Liver (tissue), 3 donors: Measurements from ENCODE around the gene PGAM5.

ENCODE experiments used
- ATF3 ChIP-seq: IDR thresholded peaks from 2 replicates; pipeline ENCODE4 v1.6.1; 2016; ENCODE audit warnings: antibody characterized with exemption
- CTCF ChIP-seq: fragments of 150-350 bp; IDR thresholded peaks from 2 replicates; pipeline ENCODE4 v1.5.1; 2017; ENCODE audit warnings: improper control_type of control experiment, low read depth, low read length; ENCODE audit not compliant: missing input control
- EGR1 ChIP-seq, 2 donors: IDR thresholded peaks; 2 replicates each; pipeline ENCODE4 v1.6.1; 2016 to 2018; ENCODE audit warnings: antibody characterized with exemption in 2 of 2, low read depth in 2 of 2
- FOXA1 ChIP-seq: IDR thresholded peaks from 2 replicates; pipeline ENCODE4 v1.6.1; 2016; ENCODE audit warnings: antibody characterized with exemption
- GABPA ChIP-seq, 2 donors: IDR thresholded peaks in 1 of 2; conservative IDR thresholded peaks in 1 of 2; 2 replicates each; pipeline ENCODE4 v1.6.1; 2016; ENCODE audit warnings: antibody characterized with exemption in 2 of 2, mild to moderate bottlenecking in 1 of 2, moderate library complexity in 1 of 2
- HNF4A ChIP-seq, 2 donors: conservative IDR thresholded peaks; 2 replicates each; pipeline ENCODE4 v1.6.1; 2016; ENCODE audit warnings: antibody characterized with exemption in 2 of 2, mild to moderate bottlenecking in 2 of 2
- JUND ChIP-seq, 2 donors: IDR thresholded peaks; 2 replicates each; pipeline ENCODE4 v1.6.1; 2016; ENCODE audit warnings: antibody characterized with exemption in 2 of 2
- MAX ChIP-seq: IDR thresholded peaks from 2 replicates; pipeline ENCODE4 v1.6.1; 2016; ENCODE audit warnings: antibody characterized with exemption
- NR2F2 ChIP-seq: IDR thresholded peaks from 2 replicates; pipeline ENCODE4 v1.6.1; 2016; ENCODE audit warnings: antibody characterized with exemption
- RAD21 ChIP-seq, 2 donors: IDR thresholded peaks; 2 replicates each; pipeline ENCODE4 v1.6.1; 2016; ENCODE audit warnings: antibody characterized with exemption in 2 of 2, mild to moderate bottlenecking in 2 of 2
- REST ChIP-seq: IDR thresholded peaks from 2 replicates; pipeline ENCODE4 v1.6.1; 2016; ENCODE audit warnings: antibody characterized with exemption, mild to moderate bottlenecking
- TAF1 ChIP-seq: conservative IDR thresholded peaks from 2 replicates; pipeline ENCODE4 v1.6.1; 2016; ENCODE audit warnings: antibody characterized with exemption, mild to moderate bottlenecking
- YY1 ChIP-seq: IDR thresholded peaks from 2 replicates; pipeline ENCODE4 v1.6.1; 2016; ENCODE audit warnings: antibody characterized with exemption, mild to moderate bottlenecking
- ZBTB33 ChIP-seq: IDR thresholded peaks from 2 replicates; pipeline ENCODE4 v1.6.1; 2016; ENCODE audit warnings: antibody characterized with exemption
- donor health status: healthy.
- donor health status: healthy.

- no peak for TF ChIP-seq REST
- TF ChIP-seq HNF4A (conservative IDR thresholded peaks at IDR 0.05), result no peak
- TF ChIP-seq FOXA1, result no peak
- no peak for TF ChIP-seq ATF3
- TF ChIP-seq CTCF, result no peak
- no peak for TF ChIP-seq GABPA (IDR thresholded peaks at IDR 0.05 in 1 of 2, conservative IDR thresholded peaks at IDR 0.05 in 1 of 2)
- TF ChIP-seq MAX, result no peak
- no peak for TF ChIP-seq RAD21 (IDR thresholded peaks at IDR 0.05)
- TF ChIP-seq YY1, result no peak
- TF ChIP-seq JUND (IDR thresholded peaks at IDR 0.05), result no peak
- TF ChIP-seq TAF1, result no peak
- TF ChIP-seq NR2F2, result no peak
- TF ChIP-seq ZBTB33, result no peak
- no peak for TF ChIP-seq EGR1 (IDR thresholded peaks at IDR 0.05; ENCODE audit: low read depth in 2 of 2)
Observed at GRCh38 chr12:132702640-132703039, 8.0 kb upstream of the PGAM5 start.
